Gastroesophageal sphincter (tissue), 3 donors: ENCODE data around the gene HNF4A.

Experiments
- EP300 ChIP-seq: sonication (generic); formaldehyde crosslinking; IDR thresholded peaks from one replicate; pipeline ENCODE4 v1.6.1; 2017; ENCODE audit warnings: antibody characterized with exemption, mild to moderate bottlenecking
- POLR2AphosphoS5 ChIP-seq: sonication (generic); formaldehyde crosslinking; IDR thresholded peaks from one replicate; pipeline ENCODE4 v1.6.1; 2017; ENCODE audit warnings: antibody characterized with exemption
- TF ChIP-seq, protein P1 (sequence below), 4 experiments: fragments of 200-600 bp in 2 of 4; fragments of 450-650 bp in 2 of 4; sonication (generic) in 1 of 4; IDR thresholded peaks; one replicate each; pipeline ENCODE4 v1.5.1; 2017 to 2019; ENCODE audit warnings: antibody characterized with exemption in 4 of 4, mild to moderate bottlenecking in 2 of 4, moderate library complexity in 2 of 4

DNA sequence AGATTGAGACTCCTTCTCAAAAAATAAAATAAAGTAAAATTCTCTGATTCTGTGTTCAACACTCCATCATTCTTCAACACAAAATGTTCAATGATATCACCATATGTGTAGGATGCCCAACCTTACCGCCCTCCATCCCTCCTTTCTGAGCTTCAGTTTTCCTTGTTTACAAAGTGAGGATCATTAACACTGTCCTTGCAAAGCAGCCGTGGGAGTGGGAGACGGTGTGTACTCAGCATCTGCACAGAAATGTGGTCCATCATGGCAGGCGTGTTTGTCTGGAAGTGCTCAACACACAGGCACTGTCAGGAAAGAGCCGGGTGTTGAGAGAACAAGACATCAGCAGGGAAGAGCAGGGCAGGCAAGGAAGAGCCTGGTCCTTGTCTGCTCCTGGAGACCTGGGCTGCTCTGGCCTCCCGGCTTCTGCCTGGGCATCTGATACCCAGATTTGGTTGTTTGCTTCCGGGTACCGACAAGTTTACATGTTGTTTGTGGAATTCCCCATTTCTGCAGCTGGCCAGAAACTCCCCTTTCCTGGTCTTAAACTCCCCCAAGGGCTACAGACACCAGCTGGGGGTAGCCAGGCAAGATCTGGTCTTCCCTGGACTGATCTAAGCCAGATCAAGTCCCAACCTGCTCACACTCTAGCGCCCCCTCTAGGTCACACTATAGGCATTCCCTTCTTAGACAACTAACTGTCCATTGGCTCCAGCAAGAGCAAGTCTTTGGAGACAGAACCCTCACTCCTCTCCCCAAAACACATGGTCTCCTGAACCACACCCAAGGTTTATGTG, 93.5 kb downstream of the HNF4A start:
- TF ChIP-seq, protein P1, sequence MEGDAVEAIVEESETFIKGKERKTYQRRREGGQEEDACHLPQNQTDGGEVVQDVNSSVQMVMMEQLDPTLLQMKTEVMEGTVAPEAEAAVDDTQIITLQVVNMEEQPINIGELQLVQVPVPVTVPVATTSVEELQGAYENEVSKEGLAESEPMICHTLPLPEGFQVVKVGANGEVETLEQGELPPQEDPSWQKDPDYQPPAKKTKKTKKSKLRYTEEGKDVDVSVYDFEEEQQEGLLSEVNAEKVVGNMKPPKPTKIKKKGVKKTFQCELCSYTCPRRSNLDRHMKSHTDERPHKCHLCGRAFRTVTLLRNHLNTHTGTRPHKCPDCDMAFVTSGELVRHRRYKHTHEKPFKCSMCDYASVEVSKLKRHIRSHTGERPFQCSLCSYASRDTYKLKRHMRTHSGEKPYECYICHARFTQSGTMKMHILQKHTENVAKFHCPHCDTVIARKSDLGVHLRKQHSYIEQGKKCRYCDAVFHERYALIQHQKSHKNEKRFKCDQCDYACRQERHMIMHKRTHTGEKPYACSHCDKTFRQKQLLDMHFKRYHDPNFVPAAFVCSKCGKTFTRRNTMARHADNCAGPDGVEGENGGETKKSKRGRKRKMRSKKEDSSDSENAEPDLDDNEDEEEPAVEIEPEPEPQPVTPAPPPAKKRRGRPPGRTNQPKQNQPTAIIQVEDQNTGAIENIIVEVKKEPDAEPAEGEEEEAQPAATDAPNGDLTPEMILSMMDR (IDR thresholded peaks at IDR 0.05), result no peak
- TF ChIP-seq POLR2AphosphoS5 (no peak), EP300 (no peak)
